GM12878 (cell line): ENCODE measurements around the gene TCEA2.

Source experiments
- CTCF ChIP-seq, 3 experiments: IDR thresholded peaks in 2 of 3; conservative IDR thresholded peaks in 1 of 3; 2 replicates each; pipeline ENCODE4 v1.5.1; 2011; ENCODE audit warnings: low read depth in 3 of 3, low read length in 3 of 3, mild to moderate bottlenecking in 3 of 3, control low read depth in 2 of 3, moderate library complexity in 2 of 3, inconsistent platforms in 1 of 3, mixed read lengths in 1 of 3; ENCODE audit not compliant: control insufficient read depth in 2 of 3, insufficient read depth in 1 of 3; ENCODE audit errors: extremely low read depth in 1 of 3
- RAD21 ChIP-seq: IDR thresholded peaks from 2 replicates; pipeline ENCODE4 v1.6.1; 2011; ENCODE audit warnings: mild to moderate bottlenecking, low read depth, low read length, moderate library complexity; ENCODE audit not compliant: insufficient read depth

- no peak for TF ChIP-seq CTCF (IDR thresholded peaks at IDR 0.05 in 2 of 3, conservative IDR thresholded peaks at IDR 0.05 in 1 of 3; ENCODE audit: control insufficient read depth in 2 of 3, extremely low read depth in 1 of 3, insufficient read depth in 1 of 3, low read depth in 3 of 3, low read length in 3 of 3)
- TF ChIP-seq RAD21, result no peak
These were observed 10.6 kb downstream of the TCEA2 start for GRCh38 chr20:64073476-64074183.
